Mucosa of gallbladder (tissue), 1 donor: ENCODE results near the gene LARP6. TPM values are rescaled to one million over a fixed set of nuclear protein-coding genes. Genes with fewer than 3 reads are reported as not detected.
A peak's percentile ranks its signal among the peaks of the same experiment; 100 is the strongest.

ENCODE experiments used
- DNase-seq: peaks from one replicate; pipeline ENCODE4 v3.0.0-alpha.2; 2020; ENCODE audit warnings: low spot score
- total RNA-seq: library from RNA; stranded (reverse); gene quantifications from one replicate; pipeline ENCODE4 v1.2.1, GENCODE V29; 2021
- donor health status: DM: no; HTN: no; CAD: no.

The LARP6 gene
- total RNA-seq, 1 donor from 2014 or later: 23.5 TPM

GRCh38 chr15:70796516-70797310, 57.2 kb downstream of the LARP6 start:
- no peak for DNase-seq

GRCh38 chr15:70795311-70795665, 58.7 kb downstream of the LARP6 start:
- DNase-seq: no peak

DNA sequence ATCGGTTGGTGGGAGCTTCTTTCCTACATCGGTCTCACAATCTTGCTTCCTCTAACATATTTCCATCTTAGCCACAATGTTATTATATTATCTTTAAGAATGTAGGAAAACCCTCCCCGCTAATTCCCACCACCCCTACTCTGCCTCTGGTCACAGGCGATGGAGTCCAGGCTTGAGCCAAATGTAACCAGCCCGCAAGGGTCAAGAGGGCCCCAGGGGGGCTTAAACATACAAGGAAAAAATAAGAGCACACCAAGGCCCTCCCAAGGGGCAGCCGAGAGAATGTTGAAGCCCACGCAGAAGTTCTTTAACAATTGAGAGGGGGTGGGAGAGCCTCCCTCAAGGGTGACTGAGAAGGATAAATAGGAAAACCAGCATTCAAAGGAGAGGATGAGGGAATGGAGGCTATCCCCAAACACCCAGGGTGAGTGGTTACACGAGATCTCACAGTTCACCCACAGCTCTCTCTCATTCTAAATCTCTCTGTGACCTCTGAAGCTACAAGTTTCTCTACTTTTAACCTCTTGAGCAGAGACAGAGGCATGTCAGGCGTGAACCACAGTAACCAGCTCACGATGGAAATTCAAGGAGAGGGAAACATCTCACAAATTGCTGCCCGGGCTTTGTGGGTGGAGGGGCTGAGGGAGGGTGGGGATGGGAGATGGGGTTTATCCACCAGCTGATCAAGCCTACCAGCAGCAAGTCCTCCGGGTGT, 59.2 kb downstream of the LARP6 start:
- DNase-seq: no peak

DNA sequence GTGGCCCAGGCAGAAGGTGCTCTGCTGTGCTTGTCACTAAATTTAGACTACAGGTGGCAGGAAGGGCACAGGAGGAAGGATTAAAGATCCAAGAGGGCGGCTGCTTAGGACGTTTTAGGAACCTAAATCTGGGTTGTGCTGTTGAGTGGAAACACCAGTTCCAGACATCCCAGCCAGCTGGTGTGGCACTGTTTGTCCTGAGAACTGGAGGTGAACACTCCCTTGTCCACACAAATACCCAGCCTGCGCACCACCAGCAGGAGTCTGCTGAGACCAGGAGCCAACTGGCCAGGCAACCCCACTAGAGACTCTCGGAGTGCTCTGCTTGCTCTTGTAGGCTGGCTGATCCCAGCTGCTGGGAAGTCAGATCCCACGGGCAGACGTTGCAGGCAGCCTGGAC, 60.3 kb downstream of the LARP6 start:
- DNase-seq: no peak

DNA sequence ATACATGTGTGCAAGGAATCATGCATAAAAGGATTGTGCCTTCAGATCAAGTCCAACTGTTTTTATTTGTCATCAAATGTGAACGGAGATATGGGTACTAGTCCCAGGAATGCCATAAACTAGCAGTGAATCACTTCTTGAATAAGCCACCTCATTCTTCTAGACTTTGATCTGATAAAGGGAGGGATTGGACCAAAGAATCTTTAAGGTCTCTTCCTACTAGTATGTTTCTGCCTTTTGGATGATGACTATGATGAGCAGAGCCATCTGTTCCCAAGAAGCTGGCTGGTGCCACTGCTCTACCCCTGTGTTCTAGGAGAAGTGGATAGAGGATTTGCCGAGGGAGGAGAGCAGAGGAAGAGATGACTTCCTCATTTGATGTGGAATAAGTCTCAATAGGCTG, 61.8 kb downstream of the LARP6 start:
- DNase-seq: no peak

- DNase-seq: no peak
Observed at GRCh38 chr15:70791259-70791658, 62.7 kb downstream of the LARP6 start.

DNA sequence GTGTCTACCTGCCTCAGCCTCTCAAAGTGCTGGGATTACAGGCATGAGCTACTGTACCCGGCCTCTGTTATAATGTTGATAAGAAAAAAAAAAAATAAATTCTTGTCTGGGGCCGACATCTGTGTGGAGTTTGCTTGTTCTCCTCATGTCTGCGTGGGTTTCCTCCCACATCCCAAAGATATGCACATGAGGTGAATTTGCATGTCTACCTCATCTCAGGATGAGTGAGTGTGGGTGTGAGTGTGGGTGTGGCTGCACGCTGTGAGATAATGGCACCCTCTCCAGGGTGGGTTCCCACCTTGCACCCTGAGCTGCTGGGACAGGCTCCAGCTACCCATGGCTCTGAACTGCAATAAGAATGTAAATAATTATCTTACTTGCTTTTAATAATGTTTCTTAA, 64.7 kb downstream of the LARP6 start:
- DNase-seq: no peak

DNA sequence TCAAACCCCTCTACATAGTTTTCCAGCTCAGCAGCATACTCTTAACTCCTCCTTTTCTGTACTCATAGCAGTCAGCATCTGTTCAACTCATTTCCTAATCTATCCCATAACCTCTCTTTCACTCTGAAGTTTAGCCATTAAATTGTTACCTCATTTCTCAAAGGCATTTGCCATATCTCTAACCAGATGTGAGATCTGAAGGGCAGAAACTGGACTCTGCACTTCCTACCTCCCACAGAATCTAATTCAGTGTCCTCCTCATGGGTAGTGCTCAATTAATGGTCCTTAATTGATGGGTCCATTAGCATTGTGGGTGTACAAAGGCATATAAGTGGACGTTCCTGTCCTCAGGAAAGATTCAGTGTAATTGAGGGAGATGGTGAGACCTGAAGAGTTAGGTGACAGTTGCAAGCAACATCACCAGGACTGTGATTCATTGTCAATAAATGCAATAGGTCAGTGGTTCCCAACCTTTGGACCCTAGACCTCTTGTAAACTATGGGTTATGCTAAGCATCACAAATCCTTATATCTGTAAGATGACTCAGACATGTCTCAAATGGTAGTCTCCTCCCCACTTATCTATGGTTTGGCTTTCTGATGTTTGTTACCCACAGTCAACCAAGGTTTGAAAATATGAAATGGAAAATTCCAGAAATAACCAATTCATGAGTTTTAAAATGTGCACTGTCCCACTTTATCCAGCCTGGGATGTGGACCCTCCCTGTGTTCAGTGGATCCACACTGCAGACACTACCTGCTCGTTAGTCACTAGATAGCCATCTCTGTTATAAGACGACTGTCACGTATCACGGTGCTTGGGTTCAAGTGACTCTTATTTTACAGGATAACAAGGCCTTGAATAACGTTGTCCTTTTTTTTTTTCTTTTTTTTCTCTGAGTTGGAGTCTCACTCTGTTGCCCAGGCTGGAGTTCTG, 65.6 kb downstream of the LARP6 start:
- DNase-seq: peak; percentile 38

DNA sequence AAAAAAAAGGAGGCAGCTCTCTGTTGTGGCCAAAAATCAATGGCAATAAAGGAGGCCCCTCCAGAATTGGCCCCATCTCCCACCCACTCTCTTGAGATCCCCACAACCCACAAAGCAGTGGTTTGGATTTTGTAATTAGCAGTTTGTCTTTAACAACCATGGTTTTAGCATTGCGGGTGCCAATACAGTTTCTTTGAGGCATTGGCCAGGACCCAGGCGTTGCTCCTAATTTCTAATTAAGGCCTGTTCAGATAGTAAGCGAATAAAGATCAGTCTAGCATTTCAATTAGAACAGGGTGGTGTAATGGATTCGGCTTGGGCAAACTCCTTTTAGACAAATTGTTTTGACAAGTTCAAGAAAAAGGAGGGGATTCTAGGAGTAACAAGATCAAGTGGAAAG, 67.0 kb downstream of the LARP6 start:
- DNase-seq: no peak

- peak; percentile 48 for DNase-seq
Observed at GRCh38 chr15:70783610-70784022, 70.3 kb downstream of the LARP6 start.

DNA sequence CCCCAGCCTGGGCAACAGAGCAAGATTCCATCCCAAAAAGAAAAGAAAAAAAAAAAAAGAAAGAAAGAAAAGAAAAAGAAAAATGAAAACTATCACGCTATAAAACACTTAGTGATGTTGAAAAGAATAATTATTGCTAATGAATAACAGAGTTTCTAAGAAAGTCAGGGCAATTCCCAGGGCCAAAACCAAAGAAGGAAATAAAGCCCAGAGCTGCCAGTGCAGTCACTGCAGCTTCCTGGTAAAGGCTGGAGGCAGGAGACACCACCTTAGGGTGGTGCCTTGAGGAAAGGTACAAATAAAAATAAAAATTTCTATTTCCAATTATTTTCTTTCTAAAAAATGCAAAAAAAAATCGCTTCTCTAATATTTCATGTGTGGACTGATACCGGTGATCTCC, 70.9 kb downstream of the LARP6 start:
- no peak for DNase-seq

- no peak for DNase-seq
Observed at GRCh38 chr15:70781236-70781635, 72.7 kb downstream of the LARP6 start.

Other genes starting within 250 kb of the LARP6 start
- gene UACA, start 90.6 kb downstream of the LARP6 start, total RNA-seq: 62.2 TPM
- gene THAP10, start 38.3 kb upstream of the LARP6 start, total RNA-seq: 4.9 TPM
- gene LRRC49, start 38.7 kb upstream of the LARP6 start, total RNA-seq: 9.8 TPM